ENCODE data around the gene EDN2.

EDN2 gene

GRCh38 chr1:41429641-41430035 is 54.8 kb downstream of the EDN2 start:
- Histone ChIP-seq H3K27me3 (replicated peaks) (no peaks in the 10 kb centered on the region), H3K27ac (no peak overlapping the region), H3K4me3 (ENCODE audit: low read depth, low read length) (no peak overlapping the region), H3K36me3 (replicated peaks) (no peaks in the 10 kb centered on the region)
- DNase-seq, result no peak
- in situ Hi-C loops (cut with HindIII; ENCODE audit: low pct_ligation_motif_present, low sequenced_read_pairs), result no loop called here
- TF ChIP-seq CTCF (IDR thresholded peaks at IDR 0.05; ENCODE audit: low read depth, low read length, missing control alignments), result no peak

Data from brain microvascular endothelial cell (primary cell).